Heart right ventricle (tissue), 16 donors: ENCODE measurements around the gene SMIM44. TPM values are rescaled to one million over a fixed set of nuclear protein-coding genes. Genes with fewer than 3 reads are reported as not detected.

Source experiments
- ATAC-seq, 8 donors: fragments of 200-7000 bp; cut with Tn5 transposase; one replicate each; pipeline ENCODE4 v1.9.1; 2020; ENCODE audit warnings: mild to moderate bottlenecking in 8 of 8, moderate library complexity in 8 of 8, moderate number of reproducible peaks in 1 of 8
- DNase-seq, 2 donors: peaks; one replicate each; pipeline ENCODE4 v3.0.0-alpha.2; 2020
- H3K27ac ChIP-seq, 10 donors: fragments of 200-600 bp; sonication (generic) in 2 of 10; one replicate each; pipeline versions ENCODE4 v1.5.0 to v1.8.0; 2020 to 2022; ENCODE audit warnings: mild to moderate bottlenecking in 3 of 10
- H3K27me3 ChIP-seq, 7 donors: fragments of 200-600 bp; one replicate each; pipeline ENCODE4 v1.8.0; 2021 to 2022; ENCODE audit warnings: mild to moderate bottlenecking in 2 of 7
- H3K36me3 ChIP-seq, 9 donors: fragments of 200-600 bp; sonication (generic) in 1 of 9; one replicate each; pipeline versions ENCODE4 v1.5.0 to v1.8.0; 2020 to 2022; ENCODE audit warnings: mild to moderate bottlenecking in 2 of 9
- H3K4me1 ChIP-seq, 9 donors: fragments of 200-600 bp; sonication (generic) in 1 of 9; one replicate each; pipeline versions ENCODE4 v1.5.0 to v1.8.0; 2020 to 2022; ENCODE audit warnings: mild to moderate bottlenecking in 4 of 9
- H3K4me3 ChIP-seq, 10 donors: fragments of 200-600 bp; sonication (generic) in 2 of 10; one replicate each; pipeline versions ENCODE4 v1.5.0 to v1.8.0; 2020 to 2022; ENCODE audit warnings: mild to moderate bottlenecking in 7 of 10, moderate library complexity in 2 of 10
- H3K9me3 ChIP-seq, 11 donors: fragments of 200-600 bp in 10 of 11; sonication (generic) in 2 of 11; one replicate each; pipeline versions ENCODE4 v1.5.0 to v1.8.0; 2013 to 2022; ENCODE audit warnings: mild to moderate bottlenecking in 2 of 11, control low read depth in 1 of 11, moderate library complexity in 1 of 11
- CTCF ChIP-seq, 9 donors: fragments of 200-600 bp; sonication (generic) in 2 of 9; IDR thresholded peaks; one replicate each; pipeline versions ENCODE4 v1.5.0 to v1.8.0; 2021 to 2022; ENCODE audit warnings: antibody characterized with exemption in 9 of 9, mild to moderate bottlenecking in 5 of 9, moderate library complexity in 1 of 9
- WGBS, 2 donors: extraction: QIAGEN DNeasy Blood & Tissue Kit; methylation state at CpG; one replicate each; pipeline ENCODE4 v1.1.7; 2013; ENCODE audit warnings: inconsistent platforms in 1 of 2; 5-methylcytosine and 5-hydroxymethylcytosine counted together
- intact Hi-C, 10 donors: fragments of 100-400 bp; cut with DNase I; formaldehyde crosslinking; loops; one replicate each; pipeline versions ENCODE4 v1.11.1 to v1.14.2; 2022
- polyA plus RNA-seq, 2 donors: library from polyadenylated mRNA; stranded (reverse); fragments of 200-250 nt; gene quantifications; one replicate each; pipeline ENCODE4 v1.2.3, GENCODE V29; 2013
- total RNA-seq, 10 donors: library from RNA; stranded (reverse); fragmentation: NEBNext Ultra II Directional in 3 of 10; extraction: Animal tissue kit (Norgen Biotek cat#: 25700) in 3 of 10; gene quantifications; one replicate each; pipeline versions ENCODE4 v1.2.1 to v1.2.4, GENCODE V29; 2021 to 2023
- donor health status: Arrhythmogenic right ventricular cardiomyopathy.
- donor health status: ischemic (EF 13 %, LVEDD 7.1; RV severe dilation, severe dysfunction).
- donor health status: healthy with polysubstance abuse.
- donor health status: DM: no; HTN: yes; CAD: no.
- donor health status: DM: no; HTN: no; CAD: no.
- donor health status: ischemic (EF 25% LVEDD 6.9; RV normal size, moderate dysfunction).
- donor health status: ischemic (EF 25% LVEDD 5.7; RV mildly dilated, moderate dysfunction).
- donor health status: healthy.
- donor health status: DM: yes; HTN: yes; CAD: no.
- donor health status: Ischemic cardiomyopathy.
- donor health status: ischemic (EF 35%, LVEDD 5.7; RV mildly dilated, moderate dysfunction).
- donor health status: nonischemic (EF 11% LVEDD 7.7; RV severe dilation, severe dysfunction).
- donor health status: DM: yes; HTN: yes; CAD: no.
- donor health status: PGD.
- donor health status: ischemic (EF 29% LVEDD 5.4; RV normal size, mild dysfunction).
- donor health status: nonischemic (EF 23%, LVEDD 6.1; RV moderate dilation, normal function).

Gene SMIM44
- total and polyA plus RNA-seq, 12 donors, result not detected

DNA sequence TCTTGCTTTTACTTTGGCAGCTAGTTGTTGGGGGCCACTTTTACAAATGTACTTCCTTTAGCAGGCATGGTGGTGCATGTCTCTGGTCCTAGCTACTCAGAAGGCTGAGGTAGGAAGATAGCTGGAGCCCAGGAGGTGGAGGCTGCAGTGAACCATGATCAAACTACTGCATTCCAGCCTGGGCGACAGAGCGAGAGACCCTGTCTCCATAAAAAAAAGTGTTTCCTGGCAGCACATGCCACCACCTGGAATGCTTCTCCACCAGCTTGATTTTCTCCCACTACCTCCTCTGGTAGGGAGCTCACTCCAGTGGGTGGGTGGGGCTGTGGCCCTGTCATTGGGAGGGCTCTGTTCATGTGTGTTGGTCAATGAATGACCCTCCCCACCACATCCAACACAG is 35.4 kb upstream of the SMIM44 start:
- WGBS, 2 donors, result 86 to 92% methylated on average over 2 of the region's 2 CpGs
- peaks cover 0 to 23% (median 3%) of the 10 kb centered on the region in 9 donors for H3K4me1 ChIP-seq
- no peaks in the 10 kb centered on the region for H3K9me3 ChIP-seq

GRCh38 chr19:3518255-3518654 is 35.0 kb upstream of the SMIM44 start:
- no peak for DNase-seq
- H3K27me3 ChIP-seq, result no peaks in the 10 kb centered on the region
- peaks cover 0 to 26% (median 3%) of the 10 kb centered on the region in 9 donors for H3K4me1 ChIP-seq
- H3K36me3 ChIP-seq, result peaks cover 0 to 46% (median 4%) of the 10 kb centered on the region in 9 donors
- TF ChIP-seq CTCF (IDR thresholded peaks at IDR 0.05), result no peak
- 83 to 86% methylated on average over 10 of the region's 10 CpGs for WGBS, 2 donors
- no peak overlapping the region for H3K4me3 ChIP-seq
- H3K27ac ChIP-seq, result no peak overlapping the region
- intact Hi-C loops, result no loop called here
- no peaks in the 10 kb centered on the region for H3K9me3 ChIP-seq
- no peak for ATAC-seq

More for the DNA sequence above, 35.4 kb upstream of the SMIM44 start:
- no peaks in the 10 kb centered on the region for H3K27me3 ChIP-seq
- DNase-seq (no peak), ATAC-seq (no peak)
- intact Hi-C loops, result no loop called here
- TF ChIP-seq CTCF (IDR thresholded peaks at IDR 0.05), result no peak
- no peak overlapping the region for H3K4me3 ChIP-seq
- H3K27ac ChIP-seq, result no peak overlapping the region
- H3K36me3 ChIP-seq, result peaks cover 0 to 50% (median 8%) of the 10 kb centered on the region in 9 donors

DNA sequence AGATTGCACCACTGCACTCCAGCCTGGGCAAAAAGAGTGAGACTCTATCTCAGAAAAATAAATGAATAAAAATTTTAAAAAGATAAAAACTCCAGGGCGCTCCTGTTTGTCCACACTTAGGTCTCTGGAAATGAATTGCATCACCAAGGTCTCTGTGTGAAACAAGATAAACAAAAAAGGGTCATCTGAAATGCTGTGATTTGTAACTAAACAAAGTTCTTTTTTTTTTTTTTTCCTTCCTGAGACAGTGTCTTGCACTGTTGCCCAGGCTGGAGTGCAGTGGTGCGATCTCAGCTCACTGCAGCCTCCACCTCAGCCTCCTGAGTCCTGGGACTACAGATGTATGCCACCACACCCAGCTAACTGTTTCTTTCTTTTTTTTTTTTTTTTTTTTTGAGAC is 34.4 kb upstream of the SMIM44 start:
- no peak for DNase-seq
- peaks cover 0 to 33% (median 8%) of the 10 kb centered on the region in 9 donors for H3K4me1 ChIP-seq
- H3K9me3 ChIP-seq, result no peaks in the 10 kb centered on the region
- WGBS, 2 donors, result 92 to 93% methylated on average over 2 of the region's 2 CpGs
- H3K4me3 ChIP-seq, result no peak overlapping the region
- intact Hi-C loops, result no loop called here
- peaks cover 0 to 40% (median 0%) of the 10 kb centered on the region in 9 donors for H3K36me3 ChIP-seq
- no peak for TF ChIP-seq CTCF (IDR thresholded peaks at IDR 0.05)
- H3K27ac ChIP-seq, result no peak overlapping the region
- no peak for ATAC-seq
- no peaks in the 10 kb centered on the region for H3K27me3 ChIP-seq

- TF ChIP-seq CTCF (IDR thresholded peaks at IDR 0.05), result no peak
- intact Hi-C loops, result no loop called here
- H3K4me3 ChIP-seq, result no peak overlapping the region
- ATAC-seq (no peak), DNase-seq (no peak)
- H3K9me3 ChIP-seq, result no peaks in the 10 kb centered on the region
- peaks cover 0 to 33% (median 0%) of the 10 kb centered on the region in 9 donors for H3K36me3 ChIP-seq
- H3K27ac ChIP-seq, result no peak overlapping the region
- no peaks in the 10 kb centered on the region for H3K27me3 ChIP-seq
- H3K4me1 ChIP-seq, result peaks cover 3 to 42% (median 9%) of the 10 kb centered on the region in 9 donors
- WGBS, 2 donors, result 75% methylated on average over 15 of the region's 15 CpGs
Observed at GRCh38 chr19:3516675-3517207, 33.5 kb upstream of the SMIM44 start.
